ENCODE measurements around the gene CD22. TPM values are rescaled to one million over a fixed set of nuclear protein-coding genes. Genes with fewer than 3 reads are reported as not detected.

CD22 gene
- total and polyA plus RNA-seq, 2 of the 13 experiments (the other 11 are each of a cell fraction or from before 2014, with no cell fraction given) = 0.71 to 1.7 TPM

- TF ChIP-seq HCFC1 (IDR thresholded peaks at IDR 0.05; ENCODE audit: low read depth, low read length) (no peak), NR2F6 (IDR thresholded peaks at IDR 0.05) (peak; percentile 72), NR2F6 (CRISPR knock-in tag; IDR thresholded peaks at IDR 0.05) (peak; percentile 74), FOXO1 (CRISPR knock-in tag; IDR thresholded peaks at IDR 0.05) (peak; percentile 84), CC2D1A (CRISPR knock-in tag; IDR thresholded peaks at IDR 0.05) (no peak), ISX (CRISPR knock-in tag; conservative IDR thresholded peaks at IDR 0.05) (no peak), ZNF431 (CRISPR knock-in tag; IDR thresholded peaks at IDR 0.05; ENCODE audit: borderline replicate concordance, low read depth) (no peak), ZFX (CRISPR knock-in tag; IDR thresholded peaks at IDR 0.05; ENCODE audit: low read depth) (peak; percentile 49; the same call in 1 of the 2 replicates), ZNF207 (IDR thresholded peaks at IDR 0.05; ENCODE audit: borderline replicate concordance) (no peak), ELF1 (CRISPR knock-in tag; IDR thresholded peaks at IDR 0.05) (no peak), NFYC (CRISPR knock-in tag; IDR thresholded peaks at IDR 0.05) (no peak), SIN3B (IDR thresholded peaks at IDR 0.05; ENCODE audit: low read length) (no peak), PPARG (CRISPR knock-in tag; conservative IDR thresholded peaks at IDR 0.05) (0 out of 2 replicates have a peak, but pooled peaks have one; percentile 28), ZNF569 (CRISPR knock-in tag; IDR thresholded peaks at IDR 0.05; ENCODE audit: borderline replicate concordance) (no peak), ZKSCAN5 (CRISPR knock-in tag; IDR thresholded peaks at IDR 0.05) (no peak), ZSCAN22 (CRISPR knock-in tag; IDR thresholded peaks at IDR 0.05) (no peak), JUN (CRISPR knock-in tag; IDR thresholded peaks at IDR 0.05) (no peak), SMAD1 (CRISPR knock-in tag; IDR thresholded peaks at IDR 0.05; ENCODE audit: borderline replicate concordance, low read depth) (no peak), CENPBD1 (CRISPR knock-in tag; IDR thresholded peaks at IDR 0.05; ENCODE audit: borderline replicate concordance, low read depth) (no peak), CEBPG (CRISPR knock-in tag; IDR thresholded peaks at IDR 0.05) (peak; percentile 51)
- TF ChIP-seq, protein P1, sequence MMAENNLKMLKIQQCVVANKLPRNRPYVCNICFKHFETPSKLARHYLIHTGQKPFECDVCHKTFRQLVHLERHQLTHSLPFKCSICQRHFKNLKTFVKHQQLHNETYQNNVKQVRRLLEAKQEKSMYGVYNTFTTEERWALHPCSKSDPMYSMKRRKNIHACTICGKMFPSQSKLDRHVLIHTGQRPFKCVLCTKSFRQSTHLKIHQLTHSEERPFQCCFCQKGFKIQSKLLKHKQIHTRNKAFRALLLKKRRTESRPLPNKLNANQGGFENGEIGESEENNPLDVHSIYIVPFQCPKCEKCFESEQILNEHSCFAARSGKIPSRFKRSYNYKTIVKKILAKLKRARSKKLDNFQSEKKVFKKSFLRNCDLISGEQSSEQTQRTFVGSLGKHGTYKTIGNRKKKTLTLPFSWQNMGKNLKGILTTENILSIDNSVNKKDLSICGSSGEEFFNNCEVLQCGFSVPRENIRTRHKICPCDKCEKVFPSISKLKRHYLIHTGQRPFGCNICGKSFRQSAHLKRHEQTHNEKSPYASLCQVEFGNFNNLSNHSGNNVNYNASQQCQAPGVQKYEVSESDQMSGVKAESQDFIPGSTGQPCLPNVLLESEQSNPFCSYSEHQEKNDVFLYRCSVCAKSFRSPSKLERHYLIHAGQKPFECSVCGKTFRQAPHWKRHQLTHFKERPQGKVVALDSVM (CRISPR knock-in tag; IDR thresholded peaks at IDR 0.05) = no peak
- TF ChIP-seq, protein P2, sequence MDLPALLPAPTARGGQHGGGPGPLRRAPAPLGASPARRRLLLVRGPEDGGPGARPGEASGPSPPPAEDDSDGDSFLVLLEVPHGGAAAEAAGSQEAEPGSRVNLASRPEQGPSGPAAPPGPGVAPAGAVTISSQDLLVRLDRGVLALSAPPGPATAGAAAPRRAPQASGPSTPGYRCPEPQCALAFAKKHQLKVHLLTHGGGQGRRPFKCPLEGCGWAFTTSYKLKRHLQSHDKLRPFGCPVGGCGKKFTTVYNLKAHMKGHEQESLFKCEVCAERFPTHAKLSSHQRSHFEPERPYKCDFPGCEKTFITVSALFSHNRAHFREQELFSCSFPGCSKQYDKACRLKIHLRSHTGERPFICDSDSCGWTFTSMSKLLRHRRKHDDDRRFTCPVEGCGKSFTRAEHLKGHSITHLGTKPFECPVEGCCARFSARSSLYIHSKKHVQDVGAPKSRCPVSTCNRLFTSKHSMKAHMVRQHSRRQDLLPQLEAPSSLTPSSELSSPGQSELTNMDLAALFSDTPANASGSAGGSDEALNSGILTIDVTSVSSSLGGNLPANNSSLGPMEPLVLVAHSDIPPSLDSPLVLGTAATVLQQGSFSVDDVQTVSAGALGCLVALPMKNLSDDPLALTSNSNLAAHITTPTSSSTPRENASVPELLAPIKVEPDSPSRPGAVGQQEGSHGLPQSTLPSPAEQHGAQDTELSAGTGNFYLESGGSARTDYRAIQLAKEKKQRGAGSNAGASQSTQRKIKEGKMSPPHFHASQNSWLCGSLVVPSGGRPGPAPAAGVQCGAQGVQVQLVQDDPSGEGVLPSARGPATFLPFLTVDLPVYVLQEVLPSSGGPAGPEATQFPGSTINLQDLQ (CRISPR knock-in tag; IDR thresholded peaks at IDR 0.05) = no peak
- TF ChIP-seq, protein P3, sequence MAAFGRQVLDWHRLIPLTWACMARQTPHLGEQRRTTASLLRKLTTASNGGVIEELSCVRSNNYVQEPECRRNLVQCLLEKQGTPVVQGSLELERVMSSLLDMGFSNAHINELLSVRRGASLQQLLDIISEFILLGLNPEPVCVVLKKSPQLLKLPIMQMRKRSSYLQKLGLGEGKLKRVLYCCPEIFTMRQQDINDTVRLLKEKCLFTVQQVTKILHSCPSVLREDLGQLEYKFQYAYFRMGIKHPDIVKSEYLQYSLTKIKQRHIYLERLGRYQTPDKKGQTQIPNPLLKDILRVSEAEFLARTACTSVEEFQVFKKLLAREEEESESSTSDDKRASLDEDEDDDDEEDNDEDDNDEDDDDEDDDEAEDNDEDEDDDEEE (CRISPR knock-in tag; IDR thresholded peaks at IDR 0.05) = no peak
These were observed 19.3 kb upstream of the CD22 start (continued) for GRCh38 chr19:35309481-35310279.

All from HepG2 (cell line).